Hepatocyte (in vitro differentiated cells): ENCODE data around the gene NCF2. TPM values are rescaled to one million over a fixed set of nuclear protein-coding genes. Genes with fewer than 3 reads are reported as not detected.
A peak's percentile ranks its signal among the peaks of the same experiment; 100 is the strongest.

ENCODE experiments used
- DNase-seq: peaks from one replicate; pipeline ENCODE4 v3.0.0-alpha.2; 2016; ENCODE audit warnings: low spot score
- H2AFZ ChIP-seq: fragments of 200-600 bp; sonication (generic); 2 replicates; pipeline ENCODE4 v1.6.0; 2016; ENCODE audit warnings: antibody characterized with exemption, mild to moderate bottlenecking
- H3K27ac ChIP-seq: fragments of 200-600 bp; sonication (generic); 2 replicates; pipeline ENCODE4 v1.5.1; 2016; ENCODE audit warnings: mild to moderate bottlenecking
- H3K27me3 ChIP-seq: fragments of 200-600 bp; sonication (generic); 2 replicates; pipeline ENCODE4 v1.6.1; 2016
- H3K36me3 ChIP-seq: fragments of 200-600 bp; sonication (generic); replicated peaks from 2 replicates; pipeline ENCODE4 v1.5.1; 2016; ENCODE audit warnings: low read depth; ENCODE audit not compliant: insufficient read depth
- H3K4me1 ChIP-seq: fragments of 200-600 bp; sonication (generic); 2 replicates; pipeline ENCODE4 v1.5.1; 2016; ENCODE audit warnings: mild to moderate bottlenecking, moderate library complexity; ENCODE audit not compliant: insufficient read depth
- H3K4me2 ChIP-seq: fragments of 200-600 bp; sonication (generic); 2 replicates; pipeline ENCODE4 v1.6.0; 2016
- H3K4me3 ChIP-seq: fragments of 200-600 bp; sonication (generic); 2 replicates; pipeline ENCODE4 v1.5.1; 2016; ENCODE audit warnings: mild to moderate bottlenecking
- H3K79me2 ChIP-seq: fragments of 200-600 bp; sonication (generic); 2 replicates; pipeline ENCODE4 v1.6.0; 2017; ENCODE audit warnings: mild to moderate bottlenecking
- H3K9me2 ChIP-seq: fragments of 200-600 bp; sonication (generic); replicated peaks from 2 replicates; pipeline ENCODE4 v1.6.0; 2017; ENCODE audit warnings: mild to moderate bottlenecking; ENCODE audit not compliant: insufficient read depth
- H3K9me3 ChIP-seq: fragments of 200-600 bp; sonication (generic); 2 replicates; pipeline ENCODE4 v1.5.1; 2016; ENCODE audit warnings: low read depth, mild to moderate bottlenecking
- H4K20me1 ChIP-seq: fragments of 200-600 bp; sonication (generic); 2 replicates; pipeline ENCODE4 v1.6.0; 2016; ENCODE audit warnings: mild to moderate bottlenecking; ENCODE audit not compliant: insufficient read depth, poor library complexity, severe bottlenecking
- CTCF ChIP-seq: fragments of 200-600 bp; sonication (generic); IDR thresholded peaks from 2 replicates; pipeline ENCODE4 v1.5.1; 2016; ENCODE audit warnings: antibody characterized with exemption, mild to moderate bottlenecking; ENCODE audit not compliant: poor library complexity
- EZH2 ChIP-seq: fragments of 200-600 bp; sonication (generic); IDR thresholded peaks from 2 replicates; pipeline ENCODE4 v1.6.1; 2016; ENCODE audit warnings: antibody characterized with exemption, mild to moderate bottlenecking, borderline replicate concordance
- EZH2phosphoT487 ChIP-seq: fragments of 200-600 bp; sonication (generic); IDR thresholded peaks from one replicate; pipeline ENCODE4 v1.6.1; 2018; ENCODE audit warnings: antibody characterized with exemption, mild to moderate bottlenecking, low read depth, moderate library complexity; ENCODE audit not compliant: unreplicated experiment, severe bottlenecking
- WGBS: methylation state at CpG from one replicate; pipeline ENCODE4 v1.1.6; 2016; ENCODE audit warnings: low lambda C conversion rate; ENCODE audit errors: missing lambda C conversion rate; 5-methylcytosine and 5-hydroxymethylcytosine counted together
- polyA plus RNA-seq: library from polyadenylated mRNA; unstranded; fragments of >200 nt; fragmentation: Nextera tagmentation; extraction: Ambion mirVana; gene quantifications from 2 replicates; pipeline ENCODE4 v1.2.1, GENCODE V29; 2016
- total RNA-seq: library from RNA; depleted of rRNA; stranded (reverse); fragments of >200 nt; gene quantifications from 2 replicates; pipeline ENCODE4 v1.2.3, GENCODE V29; 2014

Gene NCF2
- total and polyA plus RNA-seq, 2 experiments from 2014 or later, result 3.1 to 13.7 TPM

GRCh38 chr1:183609313-183609712 lies 19.1 kb upstream of the NCF2 start:
- DNase-seq, result peak; percentile 39
- H3K4me3 ChIP-seq, result no peak overlapping the region

GRCh38 chr1:183607322-183607980 lies 17.2 kb upstream of the NCF2 start:
- DNase-seq, result no peak
- H3K27ac ChIP-seq, result no peak overlapping the region

More at GRCh38 chr1:183609313-183609712, 19.1 kb upstream of the NCF2 start:
- Histone ChIP-seq H3K9me2 (no peaks in the 10 kb centered on the region), H3K79me2 (no peaks in the 10 kb centered on the region), H3K4me2 (no peak overlapping the region), H4K20me1 (no peaks in the 10 kb centered on the region), H2AFZ (no peak overlapping the region), H3K27me3 (no peaks in the 10 kb centered on the region), H3K4me1 (no peaks in the 10 kb centered on the region), H3K36me3 (no peaks in the 10 kb centered on the region), H3K27ac (no peak overlapping the region), H3K9me3 (no peaks in the 10 kb centered on the region)
- WGBS, result 73% methylated on average over 5 of the region's 5 CpGs
- TF ChIP-seq CTCF, result peak; percentile 34
- TF ChIP-seq EZH2, result no peak

GRCh38 chr1:183605904-183606303 lies 15.6 kb upstream of the NCF2 start:
- Histone ChIP-seq H3K27ac (no peak overlapping the region), H3K9me3 (no peaks in the 10 kb centered on the region), H3K36me3 (no peaks in the 10 kb centered on the region), H3K4me1 (no peaks in the 10 kb centered on the region), H4K20me1 (no peaks in the 10 kb centered on the region), H3K9me2 (no peaks in the 10 kb centered on the region), H3K4me2 (no peak overlapping the region), H3K4me3 (no peak overlapping the region), H3K79me2 (no peaks in the 10 kb centered on the region), H2AFZ (no peak overlapping the region), H3K27me3 (no peaks in the 10 kb centered on the region)
- DNase-seq, result no peak
- TF ChIP-seq EZH2 (no peak), CTCF (no peak), EZH2phosphoT487 (no peak)
- 76% methylated on average over 2 of the region's 2 CpGs for WGBS

More at GRCh38 chr1:183607322-183607980, 17.2 kb upstream of the NCF2 start:
- Histone ChIP-seq H3K9me3 (no peaks in the 10 kb centered on the region), H3K4me1 (no peaks in the 10 kb centered on the region), H4K20me1 (no peaks in the 10 kb centered on the region), H2AFZ (no peak overlapping the region), H3K9me2 (no peaks in the 10 kb centered on the region), H3K4me3 (no peak overlapping the region), H3K27me3 (no peaks in the 10 kb centered on the region), H3K79me2 (no peaks in the 10 kb centered on the region), H3K36me3 (no peaks in the 10 kb centered on the region), H3K4me2 (no peak overlapping the region)
- WGBS, result 83% methylated on average over 2 of the region's 2 CpGs
- no peak for TF ChIP-seq CTCF
- no peak for TF ChIP-seq EZH2phosphoT487
- no peak for TF ChIP-seq EZH2

GRCh38 chr1:183604815-183605214 lies 14.6 kb upstream of the NCF2 start:
- Histone ChIP-seq H3K9me2 (no peaks in the 10 kb centered on the region), H3K36me3 (no peaks in the 10 kb centered on the region), H4K20me1 (no peaks in the 10 kb centered on the region), H2AFZ (no peak overlapping the region), H3K9me3 (no peaks in the 10 kb centered on the region), H3K27ac (no peak overlapping the region), H3K4me2 (no peak overlapping the region), H3K27me3 (no peaks in the 10 kb centered on the region), H3K4me3 (no peak overlapping the region), H3K79me2 (no peaks in the 10 kb centered on the region), H3K4me1 (no peaks in the 10 kb centered on the region)
- no peak for DNase-seq
- no peak for TF ChIP-seq EZH2phosphoT487
- TF ChIP-seq EZH2, result no peak
- no peak for TF ChIP-seq CTCF
- 93% methylated on average over 8 of the region's 8 CpGs for WGBS
